Embryonic facial prominence (tissue), 1 donor: Measurements from ENCODE around the gene TPM1.
"Not testable (repeated sequence)": the region's sequence is repeated elsewhere in the genome, so short reads cannot be mapped to it uniquely, and the experiment has no call there.

Experiments
- DNase-seq: peaks from one replicate; pipeline ENCODE4 v3.0.0-alpha.2; 2016; ENCODE audit errors: extremely low spot score

Gene TPM1

DNA sequence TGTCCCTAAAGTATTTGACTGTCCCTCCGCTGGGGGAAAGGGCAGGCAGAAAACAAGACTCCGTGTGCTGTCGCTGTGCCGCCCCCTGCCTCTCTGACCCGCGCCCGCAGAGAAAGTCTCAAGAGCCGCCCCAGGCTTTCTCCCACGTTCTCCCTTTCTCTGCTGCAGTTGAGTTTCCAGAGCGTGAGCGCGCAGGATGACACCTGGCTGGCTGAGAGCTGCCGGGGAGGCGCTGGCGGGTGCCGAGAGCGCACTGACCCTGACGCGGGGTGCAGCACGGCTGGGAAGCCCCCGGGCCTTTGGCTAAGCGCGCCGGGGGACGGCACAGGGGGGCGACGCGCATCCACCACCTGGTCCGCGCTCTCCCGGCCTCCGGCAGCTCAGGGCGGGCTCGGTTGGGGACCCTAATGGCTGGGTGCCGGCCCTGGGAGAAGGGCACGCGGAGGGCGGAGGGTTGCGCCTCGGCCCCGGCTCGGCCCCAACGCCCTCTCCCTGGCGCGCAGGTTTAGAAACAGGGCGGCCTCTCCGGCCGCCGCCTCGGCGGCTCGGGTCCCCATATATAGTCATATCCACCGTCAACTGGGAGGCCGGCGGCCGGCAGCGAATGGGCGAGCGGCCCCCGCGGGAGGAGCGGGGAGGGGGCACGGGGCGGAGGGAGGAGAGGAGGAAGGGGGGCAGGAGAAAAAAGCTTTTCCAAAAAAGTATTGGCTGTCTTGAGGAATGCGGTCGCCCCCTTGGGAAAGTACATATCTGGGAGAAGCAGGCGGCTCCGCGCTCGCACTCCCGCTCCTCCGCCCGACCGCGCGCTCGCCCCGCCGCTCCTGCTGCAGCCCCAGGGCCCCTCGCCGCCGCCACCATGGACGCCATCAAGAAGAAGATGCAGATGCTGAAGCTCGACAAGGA is at the start of gene TPM1:
TSS of gene TPM1 (plus strand) at position 774 of the 903 bp plus-strand sequence. CDS start at position 857, 83 bp downstream.
- DNase-seq = peak; percentile 74

DNA sequence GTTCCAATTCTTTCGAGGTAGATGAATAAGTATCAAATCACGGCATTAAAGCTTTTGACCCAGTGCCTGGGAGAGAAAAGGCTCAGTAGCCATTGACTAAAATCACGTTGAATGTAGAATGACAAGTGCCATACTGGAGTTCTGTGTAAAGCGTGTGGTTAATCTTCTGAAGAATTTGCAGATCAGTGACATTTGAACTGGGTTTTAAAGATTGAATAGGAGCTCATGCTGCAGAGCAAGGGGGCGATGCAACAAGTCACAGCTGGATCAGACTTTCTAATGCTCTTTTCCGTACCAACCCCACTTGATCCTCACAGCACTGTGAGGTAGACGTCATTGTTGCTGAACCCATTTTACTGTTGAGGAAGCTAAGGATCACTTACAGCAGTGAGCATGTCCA is 49.5 kb upstream of the TPM1 start:
- no peak for DNase-seq

DNA sequence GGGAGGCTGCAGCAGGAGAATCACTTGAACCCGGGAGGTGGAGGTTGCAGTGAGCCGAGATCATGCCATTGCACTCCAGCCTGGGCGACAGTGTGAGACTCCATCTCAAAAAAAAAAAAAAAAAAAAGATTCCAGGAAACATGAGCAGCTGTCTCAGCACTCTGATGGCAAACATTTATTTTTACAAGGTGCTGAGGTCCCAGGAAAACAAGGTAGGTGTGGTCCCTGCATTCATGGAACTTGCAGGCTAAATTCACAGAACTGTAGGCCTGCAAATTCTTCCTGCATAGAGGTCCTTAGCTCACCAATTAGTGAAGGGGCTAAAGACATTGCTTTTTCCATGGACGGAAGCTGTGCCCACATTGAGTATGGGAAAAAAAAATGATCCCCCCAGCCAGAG is 48.9 kb upstream of the TPM1 start:
- DNase-seq = not testable (repeated sequence)

DNA sequence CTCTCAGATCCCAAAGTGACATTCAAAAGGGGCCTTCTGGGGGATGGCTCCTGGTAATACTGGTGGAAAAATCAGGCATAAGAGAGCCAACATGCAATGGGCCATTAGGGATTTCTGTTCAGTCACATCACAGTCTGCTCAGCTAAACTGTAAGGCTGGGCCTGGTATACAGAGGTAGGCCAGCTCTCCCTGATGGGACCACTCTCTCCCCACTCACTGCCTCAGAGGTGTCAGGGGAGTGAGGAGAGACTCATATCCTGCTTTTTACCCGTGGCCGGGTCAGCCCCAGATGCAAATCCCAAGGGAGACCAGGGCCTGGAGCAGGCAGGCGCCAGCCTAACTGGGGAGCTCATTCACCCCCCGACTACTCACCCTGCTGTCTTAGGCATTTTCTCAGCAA is 48.1 kb upstream of the TPM1 start:
- no peak for DNase-seq

DNA sequence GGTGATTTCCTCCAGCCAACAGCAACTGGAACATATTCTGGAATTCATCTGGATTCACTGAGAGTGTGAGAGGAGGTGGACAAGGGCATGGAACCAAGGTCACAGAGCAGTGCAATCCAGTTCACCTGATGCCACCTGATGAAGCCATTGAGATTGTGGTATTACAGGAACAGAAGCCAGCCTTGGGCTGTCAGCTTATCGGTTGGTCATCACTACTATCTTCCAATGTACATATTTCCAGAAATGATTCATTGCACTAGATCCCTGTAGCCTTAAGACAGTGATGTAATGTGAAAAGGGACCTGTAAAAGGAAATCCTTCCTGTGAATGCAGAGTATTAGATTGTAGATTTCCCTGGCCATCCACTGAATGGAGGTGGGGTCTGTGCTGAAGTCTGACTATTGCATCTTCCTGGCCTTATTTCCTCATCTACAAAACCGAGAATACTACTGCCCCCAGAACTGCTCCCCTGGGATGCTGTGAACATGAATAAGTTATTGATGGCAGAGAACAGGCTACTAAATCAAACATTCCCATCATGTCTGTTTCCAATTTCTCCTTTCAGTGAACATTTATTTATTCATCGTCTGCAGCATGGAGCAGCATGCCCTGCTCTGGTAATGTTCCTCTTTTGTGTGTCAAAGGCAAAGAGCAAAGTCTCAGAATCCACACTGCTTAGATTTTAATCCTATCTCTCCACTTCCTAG is 47.4 kb upstream of the TPM1 start:
- no peak for DNase-seq

DNA sequence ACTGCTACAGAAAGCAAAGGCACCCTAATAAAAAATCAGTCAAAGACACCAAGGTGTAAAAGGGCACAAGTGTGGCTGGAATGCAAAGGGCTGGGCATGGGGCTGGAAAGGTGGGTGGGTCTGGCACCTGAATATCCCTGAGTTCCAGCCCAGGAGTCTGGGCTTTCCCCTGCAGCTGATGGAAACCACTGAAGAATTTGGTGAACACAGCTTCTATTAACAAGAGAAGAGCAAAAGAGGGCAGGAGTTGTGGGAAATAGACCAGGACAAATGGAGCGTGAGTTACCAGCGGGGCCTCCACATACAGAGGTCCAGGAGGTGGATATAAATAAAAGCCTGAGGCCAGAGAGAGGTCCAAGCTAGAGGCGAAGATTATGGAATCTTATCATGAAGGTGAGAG is 45.1 kb upstream of the TPM1 start:
- no peak for DNase-seq

DNA sequence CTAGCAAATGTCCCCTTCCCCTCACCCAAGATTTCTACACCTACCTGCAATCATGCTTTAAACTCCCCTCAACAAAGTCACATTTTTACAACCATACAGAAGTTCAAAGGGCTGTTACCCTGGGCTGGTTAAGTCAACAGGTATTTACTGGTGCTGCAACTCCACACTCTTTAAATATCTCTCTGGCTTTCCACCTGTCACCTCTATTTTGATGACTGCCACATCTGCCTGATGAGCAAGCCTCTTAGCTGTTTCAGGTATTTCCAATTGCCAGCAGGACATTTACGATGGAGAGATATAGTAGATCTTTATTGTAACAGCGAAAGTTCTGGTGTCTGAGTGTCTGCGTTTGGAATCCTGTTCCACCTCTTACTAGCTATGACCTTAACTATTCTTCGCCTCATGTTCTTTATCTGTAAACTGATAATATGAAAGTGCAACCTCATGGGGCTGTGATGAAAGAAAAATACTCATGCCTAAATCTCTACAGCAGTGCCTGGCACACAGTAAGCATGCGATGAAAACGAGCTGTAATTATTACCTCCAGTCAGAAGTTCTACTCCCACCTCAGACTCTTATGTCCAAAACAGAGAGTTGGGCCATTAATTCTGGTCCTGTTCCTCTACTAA is 44.2 kb upstream of the TPM1 start:
- DNase-seq = no peak

DNA sequence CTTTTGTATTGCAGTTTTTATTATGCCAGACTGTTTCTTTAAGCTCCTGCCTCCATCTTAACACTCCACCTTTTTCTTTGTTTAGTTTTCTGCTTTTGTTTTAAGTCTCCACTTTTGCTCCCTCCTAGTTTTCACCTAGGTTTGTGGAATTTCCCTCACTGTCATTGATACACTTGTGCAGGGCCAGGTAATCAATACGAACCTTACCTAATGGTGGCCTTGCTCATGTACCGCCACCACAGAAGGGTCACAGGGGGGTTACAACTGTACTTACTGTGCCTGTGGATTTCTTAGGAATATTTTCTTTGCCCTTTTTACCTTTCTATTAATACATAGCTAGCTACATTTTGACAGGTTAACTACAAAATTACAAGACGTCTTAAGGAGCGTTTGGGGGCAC is 43.4 kb upstream of the TPM1 start:
- no peak for DNase-seq

DNA sequence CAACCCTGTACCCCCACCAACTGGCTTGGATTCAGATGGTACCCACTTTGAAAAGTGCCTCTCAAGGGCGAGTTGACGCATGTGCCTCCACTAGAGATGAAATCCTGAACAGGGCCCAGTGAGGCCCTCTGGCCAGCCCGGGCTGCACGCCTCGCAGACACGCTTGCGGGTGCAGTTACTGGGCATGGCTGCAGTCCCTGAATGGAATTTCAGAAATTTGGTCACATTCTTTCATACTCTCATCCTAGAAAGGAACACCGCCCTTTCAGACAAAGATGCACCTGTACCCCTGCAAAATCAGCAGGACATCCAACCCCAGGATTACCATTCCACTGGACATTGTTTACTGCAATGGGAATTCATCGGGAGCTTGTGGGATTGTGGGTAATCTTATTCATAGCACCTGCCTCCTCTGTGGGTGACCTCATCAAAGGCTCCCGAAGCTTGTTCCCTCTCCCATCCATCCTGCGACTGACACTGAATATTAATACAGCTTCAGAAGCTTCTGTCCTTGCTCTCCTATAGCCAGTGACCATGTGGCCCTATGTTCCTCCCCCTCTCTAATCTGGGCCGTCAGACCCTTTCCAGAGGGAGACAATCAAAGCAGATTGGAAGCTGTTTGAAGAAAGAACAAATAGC is 42.5 kb upstream of the TPM1 start:
- no peak for DNase-seq

DNA sequence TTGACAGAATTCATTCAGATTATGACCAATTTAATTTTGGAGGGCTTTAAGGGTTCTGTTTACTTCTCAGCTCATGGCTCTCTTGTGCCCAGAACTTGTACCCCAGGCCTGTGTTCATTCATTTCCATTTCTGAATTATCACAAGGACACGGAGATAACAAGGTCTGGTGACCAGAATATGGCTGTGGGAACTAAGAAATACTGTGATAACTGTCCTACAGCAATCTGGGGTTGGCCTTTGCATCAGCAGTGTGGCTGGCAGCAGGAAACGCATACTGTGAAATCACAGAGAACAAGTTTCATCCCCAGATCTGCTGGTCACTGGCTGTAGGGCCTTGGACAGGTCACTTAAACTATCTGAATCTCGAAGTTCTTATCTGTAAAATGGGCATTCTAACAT is 41.8 kb upstream of the TPM1 start:
- DNase-seq = no peak

DNA sequence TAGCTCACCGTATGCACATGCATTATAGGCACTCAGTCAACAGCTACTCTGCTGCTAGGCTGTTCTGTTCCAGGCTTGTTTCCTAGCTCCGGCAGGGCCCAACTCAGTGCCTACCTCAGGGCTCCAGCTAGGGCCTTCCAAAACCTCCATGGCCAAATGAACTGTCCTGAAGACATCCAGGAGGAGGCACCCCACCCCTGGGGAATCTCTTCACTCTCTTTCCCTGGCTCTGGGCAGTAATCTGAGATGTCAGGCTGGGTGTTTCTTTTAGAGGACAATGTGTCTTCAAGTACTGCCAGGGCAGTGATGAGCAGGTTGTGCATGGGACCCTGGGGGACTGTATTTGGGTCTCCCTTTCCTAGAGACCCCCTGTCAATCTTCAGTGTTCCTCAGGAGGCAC is 38.3 kb upstream of the TPM1 start:
- DNase-seq = no peak

DNA sequence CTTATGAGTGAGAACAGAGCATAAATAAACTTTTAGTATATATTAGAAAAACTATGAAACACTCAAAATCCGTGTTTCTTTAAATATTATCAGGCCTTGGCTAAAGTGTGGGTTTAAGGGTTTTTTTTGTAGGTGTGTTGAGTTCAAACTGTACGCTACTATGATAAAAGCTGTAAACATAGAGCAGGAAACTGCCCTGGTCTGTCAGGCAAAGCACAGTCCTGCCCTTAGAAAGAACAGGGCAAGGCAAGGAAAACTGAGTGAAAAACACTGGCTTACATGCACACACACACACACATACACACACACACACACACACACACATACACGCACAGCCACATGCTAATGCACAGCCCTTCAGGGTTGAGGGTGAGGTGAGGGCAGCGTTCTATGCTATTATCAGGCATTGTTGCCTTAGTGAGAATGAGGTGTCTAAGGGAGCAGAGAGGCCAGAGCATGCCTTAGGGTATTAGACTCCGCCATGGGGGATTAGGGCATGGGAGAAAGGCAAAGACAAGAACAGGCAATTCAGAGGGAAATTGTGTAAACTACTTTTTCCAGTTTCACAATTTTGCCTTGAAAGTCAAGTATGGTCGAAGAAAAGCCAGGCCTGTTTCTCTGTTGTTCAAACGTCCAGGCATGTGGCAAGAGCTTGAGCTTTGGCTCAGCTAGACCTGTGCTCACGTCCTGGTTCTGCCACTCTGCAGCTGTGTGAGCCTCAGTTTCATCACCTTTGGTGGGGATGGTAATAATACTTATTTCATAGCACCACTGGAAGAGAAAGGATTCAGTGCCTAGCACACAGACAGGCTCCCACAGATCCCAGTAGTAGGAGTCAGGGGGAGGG is 36.3 kb upstream of the TPM1 start:
- no peak for DNase-seq

DNA sequence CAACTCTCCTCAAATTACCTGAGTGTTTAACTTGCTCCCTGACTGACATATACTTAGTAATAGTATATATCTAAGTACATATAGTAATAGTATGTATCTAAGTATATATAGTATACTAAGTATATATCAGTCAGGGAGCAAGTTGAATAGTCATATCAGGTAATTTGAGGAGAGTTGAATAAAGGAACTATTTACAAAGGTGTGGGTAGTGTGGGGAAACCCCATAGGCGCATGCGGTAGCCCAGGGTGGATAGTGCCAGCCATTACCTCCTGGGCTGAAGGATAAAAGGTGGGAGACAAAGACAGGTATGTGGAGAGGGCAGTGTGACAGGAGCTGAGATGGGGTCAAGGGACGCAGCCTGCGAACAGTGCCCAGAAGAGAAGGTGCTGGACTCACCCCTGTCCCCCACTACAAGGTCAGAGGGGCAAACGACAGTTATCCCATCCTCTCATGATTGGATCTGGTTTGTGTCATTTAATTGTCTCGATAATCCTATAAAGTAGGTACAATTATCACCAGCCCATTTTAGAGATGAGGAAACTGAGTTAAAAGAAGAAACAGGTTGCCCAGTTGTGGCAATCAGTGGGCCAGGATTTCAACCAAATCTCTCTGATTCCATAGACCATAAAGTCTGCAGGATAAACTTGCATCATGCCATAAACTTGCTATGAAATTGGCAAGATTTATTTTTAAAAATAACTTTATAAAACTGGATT is 34.1 kb upstream of the TPM1 start:
- no peak for DNase-seq

DNA sequence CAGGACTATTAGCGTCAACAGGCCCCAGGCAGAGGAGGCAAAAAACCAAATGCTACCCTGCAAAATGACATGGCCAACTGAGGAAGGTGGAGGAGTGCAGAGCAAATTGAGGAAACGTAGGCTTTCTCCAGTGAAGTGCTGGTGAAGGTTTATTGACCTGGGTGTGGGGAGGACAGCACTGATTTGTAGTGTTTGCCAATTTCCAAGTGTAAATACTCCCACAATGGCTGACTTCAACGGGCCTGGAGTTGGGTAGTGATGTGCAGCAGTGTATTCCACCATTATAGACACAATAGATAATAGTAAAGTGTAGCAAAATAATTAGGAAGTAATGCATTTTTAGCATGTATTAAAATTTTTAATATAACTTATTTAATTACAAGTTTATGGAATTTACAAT is 32.2 kb upstream of the TPM1 start:
- no peak for DNase-seq

DNA sequence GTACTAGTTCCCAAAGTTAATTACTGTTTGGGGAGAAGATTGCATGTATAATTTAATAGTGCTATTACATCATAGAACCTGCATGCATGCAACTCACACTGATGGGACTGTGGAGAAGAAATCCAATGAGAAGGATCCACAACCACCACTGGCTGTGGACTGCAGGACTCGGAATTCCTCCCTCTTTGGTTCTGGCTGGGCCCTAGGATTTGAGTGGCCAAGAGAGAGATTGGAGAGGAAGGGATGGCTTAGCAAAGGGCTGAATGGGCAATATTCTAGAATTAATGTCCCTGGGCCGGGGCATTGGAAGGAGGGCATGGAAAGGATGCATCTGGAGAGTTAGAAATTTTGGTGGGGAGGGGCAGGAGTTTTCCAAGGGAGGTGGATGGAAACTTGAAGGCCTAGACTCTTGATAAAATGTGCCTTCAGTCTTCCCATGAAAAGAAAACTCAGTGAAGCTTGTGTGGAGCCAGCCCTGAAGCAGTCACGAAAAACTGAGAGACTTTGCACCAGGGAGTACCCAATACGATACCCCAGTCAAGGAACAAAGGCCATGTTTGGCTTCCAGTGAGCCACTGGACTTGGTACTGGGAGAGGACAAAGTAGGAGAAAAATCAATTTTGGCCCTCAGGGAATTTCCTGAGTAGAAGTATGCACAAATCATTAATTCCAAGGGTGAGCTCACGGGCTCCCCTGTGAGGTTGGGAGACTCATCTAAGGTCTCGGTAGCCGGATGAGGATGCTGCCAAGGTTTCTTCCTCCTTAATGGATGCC is 31.4 kb upstream of the TPM1 start:
- no peak for DNase-seq

DNA sequence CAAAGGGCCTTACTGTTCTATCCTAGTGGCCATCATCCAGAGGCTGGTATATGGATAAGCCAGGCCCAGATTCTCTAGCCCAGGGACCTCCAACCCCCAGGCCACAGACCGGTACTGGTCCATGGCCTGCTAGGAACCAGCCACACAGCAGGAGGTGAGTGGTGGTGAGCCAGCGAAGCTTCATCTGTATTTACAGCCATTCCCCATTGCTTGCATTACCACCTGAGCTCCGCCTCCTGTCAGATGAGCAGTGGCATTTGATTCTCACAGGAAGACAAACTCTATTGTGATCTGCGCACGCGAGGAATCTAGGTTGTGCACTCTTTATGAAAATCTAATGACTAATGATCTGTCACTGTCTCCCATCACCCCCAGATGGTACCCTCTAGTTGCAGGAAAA is 30.1 kb upstream of the TPM1 start:
- DNase-seq = no peak

DNA sequence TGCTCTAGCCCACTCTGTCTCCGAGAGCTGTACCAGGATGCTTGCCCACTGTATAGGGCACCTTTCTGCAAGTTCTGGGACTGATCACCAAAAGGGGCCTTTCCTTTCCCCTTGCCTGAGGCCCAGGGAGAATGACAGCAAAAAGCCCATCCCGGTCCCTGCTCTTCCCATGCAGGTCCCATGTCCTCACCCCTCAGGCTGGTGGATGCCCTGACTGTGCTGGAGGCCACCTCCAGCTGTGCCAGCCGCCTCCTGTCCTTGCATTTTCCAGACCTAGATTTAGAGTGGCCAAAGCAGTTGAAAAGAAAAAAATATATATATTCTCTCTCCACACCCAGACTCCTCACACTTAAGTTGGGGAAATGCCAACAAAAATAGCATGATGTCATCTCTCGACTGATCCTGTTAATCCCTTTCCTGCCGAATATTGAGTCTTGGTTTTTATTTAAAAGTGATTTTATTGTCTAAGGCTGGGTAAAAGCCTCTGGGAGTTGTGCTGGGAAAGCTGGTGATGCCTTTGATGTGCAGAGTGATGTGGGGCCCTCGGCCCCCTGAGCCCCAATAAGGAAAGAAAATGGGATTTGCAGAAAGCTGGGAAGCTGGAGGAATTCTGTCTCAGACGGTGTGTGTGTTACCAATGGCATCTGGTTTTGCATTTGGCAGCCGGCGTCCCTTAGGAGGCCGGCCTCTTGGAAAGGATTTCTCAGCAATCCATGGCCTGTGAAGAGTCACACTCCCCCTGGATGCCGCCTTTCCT is 29.3 kb upstream of the TPM1 start:
- peak; percentile 44 for DNase-seq

DNA sequence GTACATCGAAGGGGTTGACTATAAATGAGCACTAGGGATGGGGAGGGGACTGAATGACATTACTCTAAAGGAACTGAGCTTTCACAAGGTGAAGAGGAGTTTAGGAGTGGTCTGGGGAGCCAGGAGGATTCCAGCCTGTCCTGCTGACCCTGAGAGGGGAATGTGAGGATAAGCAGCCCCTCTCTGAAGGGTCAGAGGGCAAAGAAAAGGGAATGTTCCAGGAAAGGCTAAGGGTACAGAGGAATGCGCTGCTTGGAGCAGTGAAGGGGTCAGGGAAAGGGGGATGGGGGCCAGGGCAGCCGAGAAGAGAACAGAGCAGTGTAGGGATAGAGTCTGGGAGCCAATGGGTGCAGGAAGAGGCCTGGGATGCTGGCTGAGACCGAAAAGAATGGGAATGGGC is 28.0 kb upstream of the TPM1 start:
- no peak for DNase-seq

DNA sequence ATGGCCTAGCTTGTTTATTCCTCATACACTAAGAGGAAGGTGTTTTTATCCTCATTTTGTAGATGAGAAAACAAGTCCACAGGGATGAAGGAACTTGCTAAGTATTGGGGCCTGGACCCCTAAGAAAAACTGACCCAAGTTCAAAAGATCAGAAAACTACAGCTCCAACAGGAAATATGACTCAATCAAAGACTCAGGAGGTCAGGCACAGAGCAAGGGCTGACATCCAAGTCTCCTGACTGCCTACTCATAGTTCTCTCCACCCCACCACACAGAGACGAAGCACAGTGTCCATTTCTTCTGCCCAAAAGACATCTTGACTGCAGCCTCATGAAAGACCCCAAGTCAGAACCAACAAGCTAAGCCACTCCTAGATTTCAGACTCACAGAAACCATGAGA is 26.9 kb upstream of the TPM1 start:
- no peak for DNase-seq
